GM18520 (cell line): ENCODE results near the gene FIGNL2.
"Not testable (repeated sequence)": the region's sequence is repeated elsewhere in the genome, so short reads cannot be mapped to it uniquely, and the experiment has no call there.

Experiments
- ATAC-seq: cut with Tn5 transposase; IDR thresholded peaks from one replicate; pipeline ENCODE4 v1.9.1; 2021; ENCODE audit not compliant: unreplicated experiment

FIGNL2 gene

DNA sequence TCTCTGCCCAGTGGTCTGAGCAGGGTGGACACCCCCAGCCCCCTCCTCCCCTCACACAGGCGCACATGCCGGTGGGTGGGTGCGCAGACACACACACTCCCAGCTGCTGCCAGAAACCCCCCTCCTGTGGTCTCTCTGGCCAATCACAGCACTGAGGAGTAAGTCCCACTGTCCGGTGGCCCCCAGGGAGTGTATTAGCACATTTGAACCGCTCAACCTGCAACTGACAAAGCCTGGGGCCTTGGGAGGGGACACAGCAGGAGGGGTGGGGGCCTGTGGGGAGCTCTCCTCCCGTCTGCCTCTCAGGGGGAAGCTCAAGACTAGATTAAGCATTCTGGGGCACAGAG is 11.7 kb downstream of the FIGNL2 start:
- no peak for ATAC-seq

DNA sequence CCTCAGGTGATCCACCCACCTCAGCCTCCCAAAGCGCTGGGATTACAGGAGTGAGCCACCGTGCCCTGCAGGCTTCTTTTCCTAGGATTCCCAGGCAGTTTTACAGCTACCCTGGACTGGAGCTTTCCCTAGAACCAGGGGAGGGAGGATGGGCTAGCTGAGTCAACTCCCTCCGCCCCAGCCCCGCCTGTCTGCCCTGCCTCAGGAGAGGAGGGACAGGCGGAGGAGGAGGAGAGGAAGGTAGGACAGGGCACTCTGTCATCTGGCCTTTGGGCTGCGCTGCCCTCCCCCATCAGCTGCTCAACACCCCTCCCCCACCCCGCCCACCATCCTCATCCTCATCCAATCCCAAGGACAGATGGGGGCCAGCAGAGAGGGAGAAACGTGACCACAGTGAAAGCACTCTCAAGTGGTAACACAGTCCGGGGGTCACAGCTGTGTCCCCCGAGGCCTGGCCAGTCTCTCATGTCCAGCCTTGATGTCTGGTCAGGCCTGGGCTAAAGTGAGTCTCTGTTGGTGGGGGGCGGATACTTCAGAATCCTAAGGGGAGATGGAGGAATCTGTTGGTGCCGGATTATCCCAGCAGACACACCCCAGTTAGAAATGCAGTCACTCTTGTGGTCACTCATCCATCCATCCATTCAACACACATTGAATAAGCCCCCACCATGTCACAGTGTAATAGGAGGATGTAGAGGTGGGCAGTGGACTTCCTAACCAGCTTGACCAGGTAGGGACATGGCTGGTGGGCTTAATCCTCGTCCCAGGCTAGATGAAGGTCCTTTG is 12.3 kb downstream of the FIGNL2 start:
- no peak for ATAC-seq

DNA sequence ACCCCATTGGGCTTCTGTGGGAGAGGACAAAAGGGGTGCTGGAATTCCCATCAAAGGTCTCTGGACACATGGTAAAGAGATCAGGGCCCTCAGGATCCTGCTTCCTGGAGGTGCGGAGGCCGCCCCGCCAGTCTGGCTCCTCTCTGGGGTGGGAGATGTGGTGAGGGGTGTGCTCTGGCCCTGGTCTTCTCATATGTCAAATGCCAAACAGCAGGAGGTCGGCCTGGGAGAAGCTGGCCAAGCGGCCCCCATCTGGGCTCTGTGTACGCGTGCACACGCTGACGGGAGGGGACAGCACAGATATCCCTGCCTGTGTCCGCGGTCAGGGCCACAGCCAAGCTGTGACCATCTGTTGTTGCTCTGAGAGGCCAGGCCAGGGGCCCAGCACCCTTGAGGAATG is 14.1 kb downstream of the FIGNL2 start:
- no peak for ATAC-seq

DNA sequence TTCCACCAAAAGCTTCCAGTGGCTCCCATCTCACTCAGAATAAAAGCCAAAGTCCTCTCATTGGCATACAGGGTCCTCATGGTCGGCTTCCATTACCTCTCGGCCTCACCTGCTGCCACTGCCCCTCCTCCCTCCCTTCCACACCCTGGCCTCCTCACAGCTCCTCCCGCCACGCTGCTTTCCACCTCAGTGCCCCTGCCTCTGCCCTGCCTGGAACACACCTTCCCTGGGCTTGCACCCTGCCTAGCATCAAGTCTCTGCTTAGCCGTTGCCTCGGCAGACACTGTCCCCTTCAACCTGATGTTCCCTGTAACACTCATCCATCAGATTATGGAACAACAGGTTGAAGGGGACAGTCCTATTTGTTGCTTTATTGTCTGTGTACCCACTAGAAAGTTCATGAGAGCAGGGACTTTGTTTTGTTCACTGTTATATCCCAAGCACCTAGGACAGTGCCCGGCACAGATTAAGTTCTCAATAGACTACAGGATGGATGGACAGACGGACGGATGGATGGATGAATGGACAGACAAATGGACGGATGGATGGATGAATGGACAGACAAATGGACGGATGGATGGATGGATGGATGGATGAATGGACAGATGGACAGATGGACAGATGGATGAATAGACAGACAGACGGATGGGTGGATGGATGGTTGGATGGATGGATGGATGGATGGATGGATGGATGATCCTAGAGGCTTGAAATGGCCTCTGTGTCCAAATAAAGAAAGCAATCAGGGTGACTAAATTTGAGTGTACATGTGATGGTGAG is 14.9 kb downstream of the FIGNL2 start:
- no peak for ATAC-seq

DNA sequence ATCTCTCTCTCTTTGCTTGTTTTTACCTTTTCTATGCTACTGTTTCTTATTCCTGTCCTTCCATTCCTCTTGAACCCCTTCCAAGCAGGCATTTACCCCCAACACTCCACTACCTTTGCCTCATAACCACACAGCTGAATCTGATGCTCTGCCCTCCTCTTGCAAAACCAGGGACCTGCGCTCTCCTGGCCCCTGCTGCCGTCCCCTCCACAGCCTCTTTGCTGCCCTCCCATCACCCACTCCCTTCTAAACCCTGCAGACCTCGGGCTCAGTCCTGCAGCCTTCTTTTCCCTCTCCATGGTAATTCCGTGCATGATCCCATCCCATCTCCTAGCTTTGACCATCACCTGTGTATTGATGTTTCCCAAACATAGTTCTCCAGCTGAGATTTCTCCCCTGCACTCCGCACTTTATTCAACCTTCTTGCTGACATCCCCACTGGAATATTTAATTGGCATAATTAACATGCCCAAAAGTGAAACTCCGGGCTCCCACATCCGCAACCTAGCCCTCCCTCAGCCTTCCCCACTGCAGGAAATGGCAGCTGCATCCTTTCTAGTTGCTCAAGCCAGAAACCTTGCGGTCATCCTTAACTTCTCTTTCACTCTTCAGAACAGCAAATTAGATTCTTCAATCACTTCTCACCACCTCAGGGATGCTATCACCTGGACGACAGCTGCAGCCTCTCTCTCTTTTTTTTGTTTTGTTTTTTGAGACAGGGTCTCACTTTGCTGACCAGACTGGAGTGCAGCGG is 16.0 kb downstream of the FIGNL2 start:
- ATAC-seq = no peak

DNA sequence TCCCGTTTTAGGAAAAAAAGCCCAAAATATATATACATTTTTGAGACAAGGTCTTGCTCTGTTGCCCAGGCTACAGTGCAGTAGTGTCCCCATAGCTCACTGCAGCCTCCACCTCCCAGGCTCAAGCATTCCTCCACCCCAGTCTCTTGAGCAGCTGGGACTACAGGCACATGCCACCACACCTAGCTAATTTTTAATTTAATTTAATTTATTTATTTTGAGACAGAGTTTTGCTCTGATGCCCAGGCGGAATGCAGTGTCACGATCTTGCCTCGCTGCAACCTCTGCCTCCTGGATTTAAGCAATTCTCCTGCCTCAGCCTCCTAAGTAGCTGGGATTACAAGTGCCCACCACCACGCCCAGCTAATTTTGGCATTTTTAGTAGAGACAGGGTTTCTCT is 16.7 kb downstream of the FIGNL2 start:
- ATAC-seq = not testable (repeated sequence)

DNA sequence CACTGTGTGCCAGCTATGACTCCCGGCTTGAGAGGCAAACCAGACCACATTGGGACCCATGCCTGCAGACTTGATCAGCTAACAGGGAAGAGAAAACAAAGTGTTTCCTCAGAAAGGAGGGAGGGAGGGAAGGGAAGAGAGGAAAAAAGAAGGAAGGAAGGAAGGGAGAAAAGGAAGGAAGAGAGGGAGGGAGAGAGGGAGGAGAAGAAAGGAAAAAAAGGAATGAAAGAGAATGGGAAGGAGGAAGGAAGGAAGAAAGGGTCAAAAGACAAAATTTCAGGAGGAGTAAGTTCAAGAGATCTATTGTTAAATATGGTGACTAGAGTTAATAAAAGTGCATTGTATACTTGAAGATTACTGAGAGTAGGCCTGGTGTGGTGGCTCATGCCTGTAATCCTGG is 18.9 kb downstream of the FIGNL2 start:
- no peak for ATAC-seq

DNA sequence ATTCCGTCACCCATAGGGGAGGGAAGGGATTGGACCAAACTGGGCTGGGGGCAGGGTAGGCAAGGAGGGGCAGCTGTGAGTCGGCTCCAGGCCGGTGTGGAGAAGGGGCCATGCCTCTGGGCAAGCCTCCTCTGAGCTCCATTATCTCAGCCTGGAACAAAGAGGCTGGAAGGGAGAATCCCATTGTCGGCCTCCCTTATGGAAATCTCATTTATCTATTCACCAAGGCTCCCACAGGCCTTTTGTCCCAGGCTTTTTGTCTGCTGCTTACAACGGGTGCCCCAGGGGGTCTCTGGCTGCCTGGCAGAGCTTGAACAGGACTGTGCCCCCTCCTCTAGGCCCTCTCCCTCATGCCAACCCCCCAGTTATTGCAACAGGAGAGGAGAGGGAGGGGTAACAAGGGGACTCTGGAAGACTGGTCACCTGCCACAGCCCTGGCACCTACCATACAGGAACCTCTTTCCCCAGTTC is 19.5 kb downstream of the FIGNL2 start:
- ATAC-seq = no peak

DNA sequence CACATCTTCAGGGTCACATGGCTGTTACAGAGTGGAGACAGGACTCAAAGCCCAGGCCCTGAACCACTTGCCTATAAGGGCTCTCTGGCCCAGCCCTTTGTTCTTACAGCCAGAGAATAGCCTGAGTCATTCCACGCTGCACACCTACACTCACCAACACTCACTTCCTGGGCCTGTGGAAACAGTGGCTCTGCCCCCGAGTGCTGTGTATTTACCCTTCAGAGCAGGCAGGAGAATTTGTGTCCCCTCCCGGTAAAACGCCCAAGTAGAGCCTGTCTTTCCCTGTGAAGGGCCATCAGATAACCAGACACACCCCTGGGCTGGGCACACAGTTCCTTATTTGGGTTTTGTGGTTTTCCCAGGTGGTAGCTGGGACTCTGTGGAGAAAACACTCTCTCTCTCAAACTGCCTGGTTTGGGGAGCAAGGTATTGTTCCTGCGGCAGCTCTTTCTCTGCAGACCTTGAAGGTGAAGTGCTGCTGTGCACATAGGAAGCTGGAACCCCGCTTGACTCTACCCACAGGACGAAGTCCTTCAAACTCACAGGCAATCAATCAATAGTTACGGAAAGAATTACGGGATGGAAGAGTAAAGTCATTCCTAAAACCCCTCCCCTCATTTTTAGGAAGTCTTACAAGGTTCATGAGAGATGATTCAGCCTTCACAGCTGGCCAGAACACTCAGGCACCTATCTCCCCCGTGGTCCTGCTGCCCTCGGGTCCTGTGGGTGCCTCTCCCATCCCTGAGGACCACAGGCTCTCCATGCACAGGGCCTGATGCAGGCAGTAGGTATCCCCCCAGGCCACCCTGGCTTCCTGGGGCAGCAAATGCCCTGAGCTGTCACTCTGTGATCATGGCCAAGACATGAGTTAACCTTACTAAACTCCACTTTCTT is 20.3 kb downstream of the FIGNL2 start:
- no peak for ATAC-seq

DNA sequence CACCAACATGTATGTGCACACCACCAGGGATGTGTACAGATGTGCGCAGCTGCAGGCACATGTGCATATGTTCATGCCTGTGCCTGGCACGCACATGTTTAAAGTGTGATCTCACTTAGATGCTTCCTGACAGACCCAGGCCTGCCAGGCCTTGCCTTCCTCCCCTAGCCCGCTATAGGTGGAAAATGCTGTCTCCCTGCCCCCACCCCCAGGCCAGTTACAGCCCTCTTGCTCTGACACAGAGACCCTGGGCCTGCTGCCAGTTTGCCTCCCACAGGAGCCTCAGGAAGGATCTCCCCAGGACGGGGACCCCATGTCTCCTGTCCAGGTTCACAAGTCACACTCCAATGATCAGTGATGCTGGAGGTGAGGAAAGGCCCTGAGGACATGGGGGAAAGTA is 21.6 kb downstream of the FIGNL2 start:
- no peak for ATAC-seq

DNA sequence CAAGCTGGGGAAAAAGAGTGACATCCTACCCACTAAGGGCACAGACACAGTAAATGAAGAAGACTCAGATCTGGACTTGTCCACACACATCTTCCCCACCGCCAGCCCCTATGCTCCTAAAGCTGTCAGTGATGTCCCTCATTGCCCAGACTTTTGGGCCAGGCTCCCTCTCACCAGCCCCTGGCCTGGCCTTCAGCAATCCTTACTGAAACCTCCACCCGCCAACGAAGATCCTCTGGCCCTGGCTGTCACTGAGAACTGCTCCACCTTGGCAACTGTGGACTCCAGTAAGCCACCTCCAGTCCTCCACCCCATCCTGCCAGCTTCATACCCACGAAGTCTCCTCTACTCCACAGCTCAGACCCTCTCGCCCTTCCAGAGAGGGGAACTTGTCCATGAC is 23.3 kb downstream of the FIGNL2 start:
- ATAC-seq = no peak

DNA sequence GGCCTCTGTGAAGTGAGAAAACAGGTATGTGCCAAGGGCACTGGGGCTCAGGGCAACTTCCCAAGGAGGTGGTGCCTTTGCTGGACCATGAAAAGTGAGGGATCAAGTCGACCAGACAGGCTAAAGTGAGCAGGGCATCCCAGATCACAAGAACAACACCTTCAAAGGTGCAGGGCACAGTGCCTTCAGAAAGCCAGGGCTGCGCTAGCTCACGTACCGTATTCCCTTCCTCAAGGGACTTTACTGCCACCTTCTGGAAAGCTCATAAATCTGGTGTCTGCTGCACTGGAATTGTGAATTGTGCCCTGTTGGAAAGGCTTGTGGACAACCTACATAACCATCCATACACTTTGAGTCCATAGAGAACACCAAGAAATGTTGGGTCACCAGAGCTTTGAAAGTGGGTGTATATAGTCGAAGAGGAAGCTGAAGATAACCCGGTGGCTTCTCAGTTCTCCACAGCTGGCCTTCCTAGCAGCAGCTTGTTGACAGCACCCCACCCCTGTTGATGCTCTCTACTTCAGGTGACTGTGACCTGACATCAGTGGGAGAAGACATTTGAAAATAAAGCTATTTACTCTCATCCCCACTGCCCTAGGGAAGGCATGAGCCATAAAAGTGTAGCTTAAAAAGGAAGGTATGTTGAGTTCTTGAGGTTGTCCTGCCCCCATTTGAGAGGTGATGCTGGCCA is 24.5 kb downstream of the FIGNL2 start:
- ATAC-seq = no peak

DNA sequence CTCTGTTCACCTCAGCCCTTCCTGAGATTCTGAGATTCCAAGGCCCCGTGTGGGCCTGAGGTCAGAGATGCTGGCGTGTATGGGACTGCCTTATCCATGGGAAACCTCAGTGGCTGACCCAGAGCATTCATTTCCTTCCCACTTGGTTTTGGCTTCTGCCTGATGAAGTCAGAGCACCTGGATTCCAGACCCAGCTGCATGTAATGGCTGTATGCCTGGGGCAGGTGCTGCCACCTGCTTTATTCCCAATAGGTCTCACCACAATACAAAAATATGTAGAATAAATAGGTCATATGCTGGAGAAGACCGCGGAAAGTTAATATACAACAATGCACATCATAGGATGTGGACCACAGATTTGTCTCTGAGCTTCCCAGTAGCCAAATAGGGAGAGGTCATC is 25.6 kb downstream of the FIGNL2 start:
- no peak for ATAC-seq

DNA sequence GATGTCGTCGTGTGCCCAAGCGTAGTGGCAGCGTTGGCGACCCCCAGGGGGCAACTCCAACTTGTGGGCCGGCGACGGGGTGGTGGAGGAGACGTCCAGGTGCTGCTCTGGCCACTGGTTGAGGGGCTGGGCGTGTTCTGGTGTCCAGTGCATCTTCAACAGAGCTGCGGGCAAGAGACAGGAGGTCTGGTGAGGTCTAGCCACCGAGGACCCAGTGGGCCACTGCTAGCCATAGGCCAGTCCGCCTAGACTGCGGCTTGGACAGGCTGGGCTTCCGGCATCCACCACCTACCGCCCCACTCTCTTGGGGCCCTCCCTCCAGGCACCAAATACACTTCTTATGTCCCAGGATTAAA is 26.3 kb downstream of the FIGNL2 start:
- no peak for ATAC-seq

DNA sequence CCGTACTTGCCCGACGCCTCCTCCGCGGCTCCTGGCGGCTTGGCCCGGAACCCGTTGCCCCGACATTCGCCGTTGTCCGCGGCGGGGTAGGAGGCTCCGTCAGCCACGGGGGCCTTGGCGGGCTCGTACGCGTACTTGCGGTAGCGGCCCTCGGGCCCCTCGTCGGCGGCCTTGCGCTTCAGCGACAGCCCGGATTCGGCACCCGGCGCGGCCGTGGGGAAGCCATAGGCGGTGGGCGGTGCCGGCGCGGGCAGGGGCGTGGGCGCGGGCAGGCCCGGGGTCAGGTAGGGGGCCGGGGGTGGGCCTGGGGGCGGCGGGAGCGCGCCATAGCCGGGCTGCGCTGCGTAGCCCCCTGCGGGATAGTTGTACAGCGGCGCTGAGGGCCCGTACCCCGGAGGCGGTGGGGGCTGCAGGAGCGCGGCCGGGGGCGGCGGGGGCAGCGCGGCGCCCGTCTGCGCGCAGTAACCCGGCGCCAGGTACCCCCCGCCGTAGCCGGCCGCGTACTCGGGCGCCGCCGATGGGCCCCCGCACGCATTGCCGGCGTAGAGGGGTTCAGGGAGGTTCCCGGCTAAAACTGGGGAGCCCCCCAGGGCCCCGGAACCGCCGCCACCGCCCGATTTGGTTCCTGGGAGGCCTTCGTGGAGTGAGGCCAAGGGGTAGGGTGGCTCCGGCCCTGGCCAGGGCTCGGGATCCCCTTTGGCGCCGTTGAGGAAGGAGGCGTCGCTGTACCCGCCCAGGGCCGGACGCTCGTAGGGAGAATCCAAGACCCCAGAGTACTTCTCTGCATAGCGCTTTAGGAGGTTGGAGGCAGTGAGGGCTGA is 26.9 kb downstream of the FIGNL2 start:
- ATAC-seq = no peak

DNA sequence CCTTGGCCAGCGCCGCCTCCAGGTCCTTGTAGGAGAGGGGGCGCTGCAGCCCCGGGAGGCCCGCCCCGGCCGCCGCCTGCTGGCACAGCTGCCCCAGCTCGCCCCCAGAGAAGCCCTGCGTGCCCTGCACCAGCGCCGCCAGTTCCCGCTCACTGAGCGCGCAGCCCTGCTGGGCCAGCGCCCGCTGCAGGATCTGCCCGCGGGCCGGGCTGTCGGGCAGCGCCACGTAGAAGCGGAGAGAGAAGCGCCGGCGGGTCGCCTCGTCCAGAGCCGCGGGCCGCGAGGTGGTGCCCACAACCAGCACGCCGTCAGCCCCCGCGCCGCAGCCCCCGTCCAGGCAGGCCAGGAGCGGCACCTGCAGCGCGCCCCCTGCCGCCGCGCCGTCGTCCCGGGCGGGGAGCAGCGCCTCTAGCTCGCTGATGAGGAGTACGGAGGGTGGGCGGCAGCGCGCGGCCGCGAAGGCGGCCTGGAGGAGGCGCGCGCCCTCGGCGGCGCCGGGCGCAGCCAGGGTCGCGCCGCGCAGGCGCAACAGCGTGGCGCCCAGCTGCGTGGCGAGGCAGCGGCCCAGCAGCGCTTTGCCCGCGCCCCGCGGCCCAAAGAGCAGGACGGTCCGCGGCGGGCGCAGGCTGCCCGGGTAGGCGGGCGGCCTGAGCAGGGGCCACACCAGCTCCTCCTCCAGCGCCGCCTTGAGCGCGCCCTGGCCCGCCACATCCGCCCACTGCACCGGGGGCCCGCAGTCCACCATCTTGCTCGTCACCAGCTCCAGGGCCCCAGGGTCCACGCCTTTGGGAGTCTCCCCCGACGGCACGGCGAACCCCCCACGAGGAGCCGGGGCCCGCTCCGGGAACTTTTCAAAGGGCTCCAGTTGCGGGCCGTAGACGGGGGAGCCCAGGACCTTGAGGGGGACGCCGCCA is 27.7 kb downstream of the FIGNL2 start:
- ATAC-seq = no peak

DNA sequence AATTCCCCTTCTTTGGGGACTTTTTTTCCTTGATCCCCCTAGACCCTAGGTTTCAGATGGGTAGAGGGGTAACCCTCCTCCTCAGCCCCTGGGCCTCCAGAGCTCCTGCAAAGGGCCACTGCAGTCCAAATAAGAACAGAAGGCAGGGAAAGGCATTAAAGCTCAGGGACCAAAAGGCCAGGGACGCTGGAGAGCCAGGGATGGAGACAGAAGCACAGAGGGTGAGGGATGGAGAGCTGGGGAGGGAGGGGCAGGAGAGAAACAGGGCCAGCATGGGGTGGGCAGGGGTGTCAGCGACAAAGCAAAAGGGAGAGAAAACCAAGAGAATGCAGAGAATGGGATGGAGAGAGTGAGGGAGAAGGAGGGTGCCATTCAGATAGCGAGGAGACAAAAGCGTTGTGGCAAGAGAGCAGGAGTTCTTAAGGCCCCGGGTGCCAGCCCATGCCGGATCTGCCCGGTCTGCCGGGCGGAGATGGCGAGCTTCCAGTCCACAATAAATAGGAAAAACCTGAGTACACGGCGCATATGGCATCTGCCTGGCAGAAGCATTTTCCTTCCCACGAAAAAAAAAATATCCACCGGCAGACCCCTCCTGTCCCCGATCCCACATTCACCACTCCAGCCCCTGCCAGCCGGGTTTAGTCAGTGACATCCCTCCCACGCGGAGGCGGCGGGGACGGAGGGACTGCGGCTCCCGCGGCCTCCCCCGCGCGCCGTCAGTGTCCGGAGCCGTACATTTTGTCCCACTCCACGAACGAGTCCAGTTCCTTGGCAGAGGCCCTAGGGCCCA is 28.6 kb downstream of the FIGNL2 start:
- ATAC-seq = no peak
